Mucosa of rectum (tissue), 2 donors: ENCODE data around the gene ETV3L.
"Not testable (repeated sequence)": the region's sequence is repeated elsewhere in the genome, so short reads cannot be mapped to it uniquely, and the experiment has no call there.

Experiments
- H3K27ac ChIP-seq, 2 donors: one replicate each; pipeline ENCODE4 v1.7.0; 2013; ENCODE audit warnings: inconsistent platforms in 2 of 2, low read depth in 2 of 2, low read length in 2 of 2
- H3K27me3 ChIP-seq, 2 donors: one replicate each; pipeline ENCODE4 v1.7.0; 2013; ENCODE audit warnings: low read length in 2 of 2; ENCODE audit not compliant: control insufficient read depth in 2 of 2, insufficient read depth in 2 of 2
- H3K36me3 ChIP-seq, 2 donors: one replicate each; pipeline ENCODE4 v1.7.0; 2013; ENCODE audit warnings: low read length in 2 of 2; ENCODE audit not compliant: control insufficient read depth in 2 of 2, insufficient read depth in 2 of 2
- H3K4me1 ChIP-seq, 2 donors: one replicate each; pipeline ENCODE4 v1.7.0; 2013; ENCODE audit warnings: low read length in 2 of 2, mild to moderate bottlenecking in 1 of 2; ENCODE audit not compliant: control insufficient read depth in 2 of 2, insufficient read depth in 2 of 2
- H3K4me3 ChIP-seq, 2 donors: one replicate each; pipeline ENCODE4 v1.7.0; 2013; ENCODE audit warnings: low read length in 2 of 2
- H3K9ac ChIP-seq, 2 donors: one replicate each; pipeline ENCODE4 v1.7.0; 2013; ENCODE audit warnings: low read length in 2 of 2, low read depth in 1 of 2, mild to moderate bottlenecking in 1 of 2
- H3K9me3 ChIP-seq, 2 donors: one replicate each; pipeline ENCODE4 v1.7.0; 2013; ENCODE audit warnings: low read length in 2 of 2; ENCODE audit not compliant: control insufficient read depth in 2 of 2
- donor health status: healthy.
- donor health status: Normal muscosa, but diverticular disease.

Gene ETV3L

DNA sequence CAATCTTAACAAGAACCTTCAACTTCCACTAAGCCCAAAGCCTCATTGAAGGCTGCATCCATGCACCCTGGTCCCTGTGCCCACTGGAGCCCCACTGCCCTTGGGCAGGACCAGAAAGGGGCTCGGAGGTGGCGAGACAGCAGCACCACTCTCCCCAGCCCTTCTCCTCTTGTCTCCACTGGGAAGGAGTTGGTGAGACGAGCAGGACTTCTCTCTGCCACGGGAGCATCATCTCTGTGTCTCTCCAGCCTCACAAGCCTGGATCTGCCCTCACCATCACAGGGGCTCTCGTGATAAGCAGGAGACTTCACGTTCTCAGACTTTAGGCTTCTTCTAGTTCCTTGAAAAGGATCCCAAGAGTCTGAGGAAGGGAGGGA, 7.2 kb upstream of the ETV3L start:
- H3K27me3 ChIP-seq = peaks cover 18 to 19% of the 10 kb centered on the region in 2 donors
- H3K4me1 ChIP-seq = no peaks in the 10 kb centered on the region

GRCh38 chr1:157105988-157106812, 6.6 kb upstream of the ETV3L start:
- Histone ChIP-seq H3K4me1 (no peaks in the 10 kb centered on the region), H3K36me3 (no peaks in the 10 kb centered on the region), H3K27me3 (peaks cover 18 to 19% of the 10 kb centered on the region in 2 donors), H3K9me3 (no peaks in the 10 kb centered on the region), H3K27ac (no peak overlapping the region), H3K4me3 (no peak overlapping the region), H3K9ac (no peak overlapping the region)

More for the DNA sequence above, 7.2 kb upstream of the ETV3L start:
- Histone ChIP-seq H3K9me3 (no peaks in the 10 kb centered on the region), H3K27ac (no peak overlapping the region), H3K36me3 (no peaks in the 10 kb centered on the region), H3K4me3 (no peak overlapping the region), H3K9ac (no peak overlapping the region)

DNA sequence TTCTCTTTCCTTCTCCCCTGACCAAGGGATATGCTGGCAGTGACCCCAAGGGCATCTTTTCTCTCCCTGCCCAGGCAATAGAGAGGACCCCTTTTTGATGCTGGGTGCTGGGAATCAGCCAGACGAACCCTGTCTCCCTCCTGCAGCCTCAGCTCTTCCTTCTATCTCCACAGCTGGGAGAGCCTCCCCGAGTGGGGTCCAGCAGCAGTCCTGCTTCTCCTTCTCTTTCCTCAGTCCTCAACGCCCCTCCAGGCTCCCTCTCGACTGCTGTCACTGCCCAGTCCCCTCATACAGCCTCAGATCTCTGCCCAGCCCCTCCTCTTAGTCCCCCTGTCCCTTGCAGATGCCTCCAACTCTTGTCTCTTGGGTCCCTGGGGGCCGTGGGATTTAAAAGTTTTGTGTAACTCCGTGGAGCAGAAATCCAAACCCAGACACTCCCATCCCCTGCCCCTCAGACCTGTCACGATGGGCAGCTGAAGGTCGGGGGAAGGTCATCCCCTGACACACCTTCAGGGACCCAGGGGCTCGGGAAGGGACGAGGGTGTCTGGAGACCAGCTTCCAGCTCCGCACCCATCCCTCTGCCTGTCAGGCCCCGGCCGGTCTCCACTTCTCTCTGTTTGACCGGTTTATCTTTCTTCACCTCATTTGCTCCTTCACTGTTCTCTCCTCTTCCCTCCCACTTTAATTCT, 5.8 kb upstream of the ETV3L start:
- Histone ChIP-seq H3K36me3 (no peaks in the 10 kb centered on the region), H3K4me1 (no peaks in the 10 kb centered on the region), H3K27ac (no peak overlapping the region), H3K9ac (no peak overlapping the region), H3K4me3 (no peak overlapping the region), H3K27me3 (peaks cover 18 to 19% of the 10 kb centered on the region in 2 donors), H3K9me3 (no peaks in the 10 kb centered on the region)

DNA sequence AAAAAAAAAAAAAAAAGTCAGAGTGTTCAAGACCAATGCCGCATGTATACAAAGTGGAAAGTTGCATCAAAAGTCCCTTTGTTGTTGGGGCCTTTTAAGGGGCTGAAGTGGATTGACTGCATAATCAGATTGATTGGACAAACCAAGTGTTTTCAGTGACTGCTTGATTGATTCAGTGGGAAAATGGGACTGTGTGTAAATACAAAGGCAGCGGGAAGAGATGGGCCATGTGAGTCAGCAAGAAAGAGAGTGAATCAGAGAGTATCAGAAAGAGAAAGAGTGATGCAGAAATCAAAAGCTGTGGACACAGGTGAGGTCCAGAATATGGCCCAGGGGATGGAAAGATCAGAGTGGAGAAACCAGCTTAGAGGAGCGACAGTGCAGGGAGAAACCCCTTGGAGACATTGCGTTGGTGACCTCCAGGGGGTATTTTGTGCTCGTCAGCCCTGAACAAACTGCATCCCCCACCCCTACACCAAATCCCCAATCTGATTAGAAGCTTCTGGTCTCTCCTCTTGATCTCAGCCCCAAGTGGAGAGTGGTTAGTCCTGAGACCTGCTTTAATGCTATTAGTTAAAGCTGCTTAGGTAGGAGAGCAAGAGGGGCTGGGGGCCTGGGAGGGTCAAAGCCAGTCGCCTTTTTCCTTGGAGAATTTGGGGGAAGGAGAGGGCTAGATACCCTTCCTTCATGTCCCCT, 5.1 kb upstream of the ETV3L start:
- H3K27me3 ChIP-seq = peaks cover 14 to 19% of the 10 kb centered on the region in 2 donors
- no peak overlapping the region for H3K4me3 ChIP-seq
- H3K9me3 ChIP-seq = no peaks in the 10 kb centered on the region

GRCh38 chr1:157103268-157103667, 3.7 kb upstream of the ETV3L start:
- Histone ChIP-seq H3K9me3 (no peaks in the 10 kb centered on the region), H3K36me3 (no peaks in the 10 kb centered on the region), H3K4me3 (no peak overlapping the region), H3K9ac (no peak overlapping the region), H3K27ac (no peak overlapping the region), H3K4me1 (no peaks in the 10 kb centered on the region), H3K27me3 (peaks cover 13% of the 10 kb centered on the region in 2 donors)

More for the DNA sequence above, 5.1 kb upstream of the ETV3L start:
- Histone ChIP-seq H3K4me1 (no peaks in the 10 kb centered on the region), H3K36me3 (no peaks in the 10 kb centered on the region), H3K9ac (no peak overlapping the region), H3K27ac (no peak overlapping the region)

- Histone ChIP-seq H3K27me3 (no peaks in the 10 kb centered on the region), H3K36me3 (no peaks in the 10 kb centered on the region), H3K4me3 (no peak overlapping the region), H3K9ac (no peak overlapping the region), H3K27ac (no peak overlapping the region), H3K9me3 (no peaks in the 10 kb centered on the region), H3K4me1 (no peaks in the 10 kb centered on the region)
Observed at GRCh38 chr1:157101149-157101548, 1.5 kb upstream of the ETV3L start.

- not testable (repeated sequence) for H3K4me3 ChIP-seq, H3K27ac ChIP-seq, H3K27me3 ChIP-seq, H3K9ac ChIP-seq, H3K36me3 ChIP-seq, H3K4me1 ChIP-seq, H3K9me3 ChIP-seq
Observed at GRCh38 chr1:157098987-157099632, 498 bp downstream of the ETV3L start.

- no peaks in the 10 kb centered on the region for H3K27me3 ChIP-seq
- no peaks in the 10 kb centered on the region for H3K9me3 ChIP-seq
- H3K36me3 ChIP-seq = no peaks in the 10 kb centered on the region
- no peak overlapping the region for H3K27ac ChIP-seq
- H3K4me1 ChIP-seq = no peaks in the 10 kb centered on the region
- H3K4me3 ChIP-seq = no peak overlapping the region
- H3K9ac ChIP-seq = no peak overlapping the region
Observed at GRCh38 chr1:157098519-157098918, 1.1 kb downstream of the ETV3L start.

GRCh38 chr1:157097692-157098091, 1.9 kb downstream of the ETV3L start:
- H3K36me3 ChIP-seq = no peaks in the 10 kb centered on the region
- H3K9ac ChIP-seq = no peak overlapping the region
- no peaks in the 10 kb centered on the region for H3K27me3 ChIP-seq
- no peak overlapping the region for H3K4me3 ChIP-seq
- no peaks in the 10 kb centered on the region for H3K9me3 ChIP-seq
- no peaks in the 10 kb centered on the region for H3K4me1 ChIP-seq
- no peak overlapping the region for H3K27ac ChIP-seq

- Histone ChIP-seq H3K9me3 (no peaks in the 10 kb centered on the region), H3K4me3 (no peak overlapping the region), H3K27ac (no peak overlapping the region), H3K27me3 (no peaks in the 10 kb centered on the region), H3K4me1 (no peaks in the 10 kb centered on the region), H3K36me3 (no peaks in the 10 kb centered on the region), H3K9ac (no peak overlapping the region)
Observed at GRCh38 chr1:157096881-157097280, 2.7 kb downstream of the ETV3L start.
